ENCODE measurements around the gene COL23A1.
"Not testable (repeated sequence)": the region's sequence is repeated elsewhere in the genome, so short reads cannot be mapped to it uniquely, and the experiment has no call there.

The COL23A1 gene

DNA sequence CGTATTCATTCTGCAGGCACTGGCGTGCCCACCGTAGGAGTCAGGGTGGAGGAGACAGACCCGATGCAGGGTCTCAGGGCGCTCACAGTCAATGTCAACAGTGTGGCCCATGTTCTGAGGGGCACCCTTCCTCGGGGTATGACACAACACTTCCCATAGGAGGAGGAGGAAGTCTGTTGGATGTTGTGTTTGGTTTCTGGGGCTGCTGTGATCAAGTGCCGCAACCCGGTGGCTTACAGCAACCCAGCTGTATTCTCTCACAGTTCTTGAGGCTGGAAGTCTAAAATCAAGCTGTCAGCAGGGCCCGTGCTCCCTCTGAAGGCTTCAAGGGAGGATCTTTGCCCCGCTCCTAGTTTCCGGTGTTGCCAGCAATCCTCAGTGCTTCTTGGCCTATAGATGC is 391.5 kb downstream of the COL23A1 start:
- in situ Hi-C loops (cut with MboI; ENCODE audit: low sequenced_read_pairs, unreplicated experiment), result no loop called here
- TF ChIP-seq, protein P1, sequence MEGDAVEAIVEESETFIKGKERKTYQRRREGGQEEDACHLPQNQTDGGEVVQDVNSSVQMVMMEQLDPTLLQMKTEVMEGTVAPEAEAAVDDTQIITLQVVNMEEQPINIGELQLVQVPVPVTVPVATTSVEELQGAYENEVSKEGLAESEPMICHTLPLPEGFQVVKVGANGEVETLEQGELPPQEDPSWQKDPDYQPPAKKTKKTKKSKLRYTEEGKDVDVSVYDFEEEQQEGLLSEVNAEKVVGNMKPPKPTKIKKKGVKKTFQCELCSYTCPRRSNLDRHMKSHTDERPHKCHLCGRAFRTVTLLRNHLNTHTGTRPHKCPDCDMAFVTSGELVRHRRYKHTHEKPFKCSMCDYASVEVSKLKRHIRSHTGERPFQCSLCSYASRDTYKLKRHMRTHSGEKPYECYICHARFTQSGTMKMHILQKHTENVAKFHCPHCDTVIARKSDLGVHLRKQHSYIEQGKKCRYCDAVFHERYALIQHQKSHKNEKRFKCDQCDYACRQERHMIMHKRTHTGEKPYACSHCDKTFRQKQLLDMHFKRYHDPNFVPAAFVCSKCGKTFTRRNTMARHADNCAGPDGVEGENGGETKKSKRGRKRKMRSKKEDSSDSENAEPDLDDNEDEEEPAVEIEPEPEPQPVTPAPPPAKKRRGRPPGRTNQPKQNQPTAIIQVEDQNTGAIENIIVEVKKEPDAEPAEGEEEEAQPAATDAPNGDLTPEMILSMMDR (IDR thresholded peaks at IDR 0.05; ENCODE audit: borderline replicate concordance, control extremely low read depth, extremely low read depth, insufficient read depth, missing control alignments), result no peak
- no peak for DNase-seq (ENCODE audit: low spot score)

DNA sequence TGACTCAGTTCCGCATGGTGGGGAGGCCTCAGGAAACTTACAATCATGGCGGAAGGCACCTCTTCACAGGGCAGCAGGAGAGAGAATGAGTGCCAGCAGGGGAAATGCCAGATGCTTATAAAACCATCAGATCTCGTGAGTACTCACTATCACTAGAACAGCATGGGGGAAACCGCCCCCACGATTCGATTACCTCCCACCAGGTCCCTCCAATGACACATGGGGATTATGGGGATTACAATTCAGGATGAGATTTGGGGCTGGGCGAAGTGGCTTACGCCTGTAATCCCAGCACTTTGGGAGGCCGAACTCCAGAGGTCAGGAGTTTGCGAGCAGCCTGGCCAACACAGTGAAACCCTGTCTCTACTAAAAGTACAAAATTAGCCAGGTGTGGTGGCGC is 392.0 kb downstream of the COL23A1 start:
- DNase-seq (ENCODE audit: low spot score); in situ Hi-C loops (cut with MboI; ENCODE audit: low sequenced_read_pairs, unreplicated experiment): not testable (repeated sequence)

DNA sequence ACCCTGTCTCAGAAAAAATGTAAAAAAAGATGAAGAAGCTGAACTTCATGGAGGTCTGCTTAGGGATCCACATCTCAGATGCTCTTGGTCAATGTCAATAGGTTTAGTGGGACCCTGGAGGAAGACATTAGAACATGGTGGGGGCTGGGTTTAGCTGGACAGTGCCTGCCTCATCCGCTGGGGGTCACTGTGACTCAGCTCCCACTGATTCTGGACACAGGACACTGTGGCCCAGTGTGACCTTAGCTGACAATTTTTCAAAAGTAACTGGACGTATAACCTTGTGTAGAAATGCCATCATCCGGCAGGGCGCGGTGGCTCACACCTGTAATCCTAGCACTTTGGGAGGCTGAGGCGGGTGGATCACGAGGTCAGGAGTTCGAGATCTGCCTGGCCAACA is 393.2 kb downstream of the COL23A1 start:
- no peak for DNase-seq (ENCODE audit: low spot score)
- TF ChIP-seq, protein P1 (IDR thresholded peaks at IDR 0.05; ENCODE audit: borderline replicate concordance, control extremely low read depth, extremely low read depth, insufficient read depth, missing control alignments), result peak; percentile 29
- in situ Hi-C loops (cut with MboI; ENCODE audit: low sequenced_read_pairs, unreplicated experiment), result no loop called here

DNA sequence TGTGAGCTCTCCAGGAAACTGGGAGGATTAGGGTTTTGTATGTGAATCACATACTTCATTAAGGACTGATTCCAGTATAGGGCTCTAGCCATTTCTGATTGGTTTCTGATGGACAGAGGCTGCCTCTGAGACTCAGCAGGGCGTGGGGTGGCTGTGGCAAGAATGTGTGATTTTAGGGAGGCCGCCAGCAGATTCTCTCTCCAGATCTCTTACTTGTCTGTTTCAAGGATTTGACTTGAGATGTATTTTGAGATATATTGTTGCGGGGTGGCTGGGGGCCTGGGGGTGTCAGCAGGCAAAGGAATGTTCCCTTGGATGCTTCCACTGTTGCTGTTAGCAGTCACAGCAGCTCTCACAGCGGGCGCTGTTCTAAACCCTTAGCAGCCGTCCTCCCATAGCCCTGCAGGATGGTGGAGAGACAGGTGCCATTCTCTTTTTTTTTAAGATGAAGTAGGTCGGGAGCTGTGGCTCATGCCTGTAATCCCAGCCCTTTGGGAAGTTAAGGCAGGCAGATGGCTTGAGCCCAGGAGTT is 393.8 kb downstream of the COL23A1 start:
- in situ Hi-C loops (cut with MboI; ENCODE audit: low sequenced_read_pairs, unreplicated experiment), result no loop called here
- TF ChIP-seq, protein P1 (IDR thresholded peaks at IDR 0.05; ENCODE audit: borderline replicate concordance, control extremely low read depth, extremely low read depth, insufficient read depth, missing control alignments), result no peak
- no peak for DNase-seq (ENCODE audit: low spot score)

DNA sequence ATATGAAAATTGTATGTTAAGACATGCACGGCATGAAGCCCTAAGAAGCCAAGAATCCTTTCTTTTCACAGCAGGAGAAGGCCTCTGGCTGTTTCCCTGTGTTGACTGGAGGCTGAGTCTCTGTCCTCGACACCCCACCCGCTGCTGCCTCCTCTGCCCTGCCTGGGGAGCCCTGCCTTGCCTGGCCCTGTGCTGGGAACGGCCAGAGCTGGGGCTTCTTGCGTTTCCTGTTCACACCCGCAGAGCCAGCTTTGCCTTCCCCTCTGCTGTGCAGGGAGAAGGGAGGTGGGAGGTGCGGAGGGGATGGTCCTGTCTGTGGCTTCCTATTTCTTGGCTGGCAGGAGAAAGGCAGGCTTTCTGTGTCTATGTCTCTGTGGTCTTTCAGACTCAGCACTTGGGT is 396.2 kb downstream of the COL23A1 start:
- in situ Hi-C loops (cut with MboI; ENCODE audit: low sequenced_read_pairs, unreplicated experiment), result no loop called here
- TF ChIP-seq, protein P1 (IDR thresholded peaks at IDR 0.05; ENCODE audit: borderline replicate concordance, control extremely low read depth, extremely low read depth, insufficient read depth, missing control alignments), result no peak
- no peak for DNase-seq (ENCODE audit: low spot score)

DNA sequence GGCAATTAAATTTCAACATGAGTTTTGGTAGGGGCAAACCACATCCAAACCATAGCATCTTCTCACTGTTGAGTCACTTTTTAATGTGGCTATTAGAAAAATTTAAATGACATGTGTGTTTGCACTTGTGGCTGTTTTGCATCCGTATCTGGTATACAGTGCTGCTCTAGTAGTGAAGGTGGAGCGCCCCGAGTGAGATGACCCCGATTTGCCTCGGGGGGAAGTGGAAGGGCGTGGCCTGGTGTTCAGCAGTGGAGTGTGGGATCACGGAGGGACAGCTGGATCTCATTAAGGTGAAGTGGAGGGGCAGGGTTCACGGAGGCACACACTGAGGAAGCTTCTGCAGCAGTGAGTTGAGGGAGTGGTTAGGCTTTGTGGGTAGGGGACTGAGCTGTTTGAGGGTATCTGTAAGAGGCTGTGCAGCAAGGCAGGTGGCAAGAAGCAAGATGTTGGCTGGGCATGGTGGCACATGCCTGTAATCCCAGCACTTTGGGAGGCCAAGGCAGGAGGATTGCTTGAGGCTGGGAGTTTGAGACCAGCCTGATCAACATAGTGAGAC is 396.9 kb downstream of the COL23A1 start:
- TF ChIP-seq, protein P1 (IDR thresholded peaks at IDR 0.05; ENCODE audit: borderline replicate concordance, control extremely low read depth, extremely low read depth, insufficient read depth, missing control alignments), result no peak
- in situ Hi-C loops (cut with MboI; ENCODE audit: low sequenced_read_pairs, unreplicated experiment), result no loop called here
- DNase-seq (ENCODE audit: low spot score), result no peak

DNA sequence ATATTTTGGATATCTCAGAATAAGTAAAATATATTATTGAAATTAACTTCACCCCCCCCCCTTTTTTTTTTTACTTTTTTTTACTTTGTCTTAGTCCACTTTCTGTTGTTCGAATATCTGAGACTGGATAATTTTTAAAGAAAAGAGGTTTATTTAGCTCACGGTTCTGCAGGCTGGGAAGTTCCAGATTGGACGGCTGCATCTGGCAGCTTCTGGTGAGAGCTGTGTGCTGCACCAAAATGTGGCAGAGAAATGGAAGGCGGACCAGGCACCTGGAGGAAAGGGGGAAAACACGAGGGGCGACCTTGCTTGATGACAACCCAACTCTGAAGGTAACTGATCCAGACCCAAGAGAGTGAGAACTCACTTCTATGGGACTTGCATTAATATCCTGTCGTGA is 397.4 kb downstream of the COL23A1 start:
- in situ Hi-C loops (cut with MboI; ENCODE audit: low sequenced_read_pairs, unreplicated experiment), result no loop called here
- TF ChIP-seq, protein P1 (IDR thresholded peaks at IDR 0.05; ENCODE audit: borderline replicate concordance, control extremely low read depth, extremely low read depth, insufficient read depth, missing control alignments), result no peak
- no peak for DNase-seq (ENCODE audit: low spot score)
